GM10266 (cell line): ENCODE data around the gene C1GALT1.

Experiments used
- DNase-seq: peaks from one replicate; pipeline ENCODE4 v3.0.0; 2012; ENCODE audit errors: extremely low spot score
- TF ChIP-seq, protein P1 (sequence below): IDR thresholded peaks from 2 replicates; pipeline ENCODE4 v1.5.1; 2012; ENCODE audit warnings: mild to moderate bottlenecking, low read depth; ENCODE audit not compliant: control insufficient read depth, insufficient read depth; ENCODE audit errors: missing control alignments

Gene C1GALT1

DNA sequence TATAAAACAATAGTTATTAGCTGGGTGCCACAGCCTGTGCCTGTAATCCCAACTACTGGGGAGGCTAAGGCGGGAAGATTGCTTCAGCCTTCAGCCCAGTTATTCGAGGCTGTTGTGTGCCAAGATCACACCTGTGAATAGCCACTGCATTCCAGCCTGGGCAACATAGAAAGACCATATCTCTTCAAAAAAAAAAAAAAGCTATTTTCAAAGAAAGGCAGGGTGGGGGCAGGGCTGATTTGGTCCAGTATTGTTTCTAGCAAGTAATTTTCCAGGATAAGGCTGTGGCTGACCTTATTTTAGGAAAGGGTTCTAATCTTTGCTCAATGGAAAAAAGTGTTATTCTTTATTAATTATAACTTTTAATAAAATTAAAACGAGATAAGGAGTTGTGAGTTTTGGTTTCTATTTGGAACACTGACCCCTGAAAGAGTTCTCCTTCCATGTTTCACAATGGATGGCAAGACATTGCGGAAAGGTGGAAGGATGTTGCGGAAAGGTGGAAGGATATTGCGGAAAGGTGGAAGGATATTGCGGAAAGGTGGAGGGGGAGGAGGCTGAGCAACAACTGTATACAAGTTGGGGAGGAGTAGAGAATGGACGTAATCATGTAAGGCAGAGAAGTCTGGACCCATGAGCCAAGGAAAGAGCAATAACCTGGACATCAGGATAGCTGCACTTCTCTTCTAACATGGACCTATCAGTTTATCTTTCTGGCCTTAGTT, 1.5 kb upstream of the C1GALT1 start:
- no peak for DNase-seq
- TF ChIP-seq, protein P1, sequence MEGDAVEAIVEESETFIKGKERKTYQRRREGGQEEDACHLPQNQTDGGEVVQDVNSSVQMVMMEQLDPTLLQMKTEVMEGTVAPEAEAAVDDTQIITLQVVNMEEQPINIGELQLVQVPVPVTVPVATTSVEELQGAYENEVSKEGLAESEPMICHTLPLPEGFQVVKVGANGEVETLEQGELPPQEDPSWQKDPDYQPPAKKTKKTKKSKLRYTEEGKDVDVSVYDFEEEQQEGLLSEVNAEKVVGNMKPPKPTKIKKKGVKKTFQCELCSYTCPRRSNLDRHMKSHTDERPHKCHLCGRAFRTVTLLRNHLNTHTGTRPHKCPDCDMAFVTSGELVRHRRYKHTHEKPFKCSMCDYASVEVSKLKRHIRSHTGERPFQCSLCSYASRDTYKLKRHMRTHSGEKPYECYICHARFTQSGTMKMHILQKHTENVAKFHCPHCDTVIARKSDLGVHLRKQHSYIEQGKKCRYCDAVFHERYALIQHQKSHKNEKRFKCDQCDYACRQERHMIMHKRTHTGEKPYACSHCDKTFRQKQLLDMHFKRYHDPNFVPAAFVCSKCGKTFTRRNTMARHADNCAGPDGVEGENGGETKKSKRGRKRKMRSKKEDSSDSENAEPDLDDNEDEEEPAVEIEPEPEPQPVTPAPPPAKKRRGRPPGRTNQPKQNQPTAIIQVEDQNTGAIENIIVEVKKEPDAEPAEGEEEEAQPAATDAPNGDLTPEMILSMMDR: no peak

DNA sequence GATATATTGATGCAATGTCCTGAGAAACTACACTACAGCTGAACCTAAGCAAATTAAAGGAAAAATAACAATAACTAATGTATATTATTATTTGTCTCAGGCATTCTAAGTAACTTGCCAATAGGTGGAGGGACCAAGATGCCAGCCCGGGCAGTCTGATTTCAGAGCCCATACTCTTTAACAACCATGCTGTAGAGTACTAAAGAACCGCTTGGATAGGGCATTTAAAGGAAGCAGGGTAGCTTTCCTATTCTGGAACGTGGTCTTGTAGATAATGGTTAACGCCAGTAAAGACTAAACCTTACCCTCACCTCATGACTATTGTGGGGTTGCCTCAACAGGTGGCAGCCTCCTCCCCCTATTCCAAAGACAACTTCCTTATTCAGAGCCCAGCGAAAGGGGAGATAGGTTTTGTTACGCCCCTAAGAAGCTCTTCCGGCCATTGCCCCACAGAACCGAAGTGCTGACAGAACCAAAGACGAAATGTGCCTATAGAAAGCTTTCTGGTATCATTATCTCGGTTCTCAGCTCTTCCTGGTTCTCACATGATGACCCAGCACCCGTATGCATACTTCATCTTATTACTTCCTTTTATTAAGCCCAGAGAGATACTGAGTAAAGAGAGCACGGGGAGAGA, 707 bp upstream of the C1GALT1 start:
- TF ChIP-seq, protein P1: peak; percentile 55
- DNase-seq: peak; percentile 70

DNA sequence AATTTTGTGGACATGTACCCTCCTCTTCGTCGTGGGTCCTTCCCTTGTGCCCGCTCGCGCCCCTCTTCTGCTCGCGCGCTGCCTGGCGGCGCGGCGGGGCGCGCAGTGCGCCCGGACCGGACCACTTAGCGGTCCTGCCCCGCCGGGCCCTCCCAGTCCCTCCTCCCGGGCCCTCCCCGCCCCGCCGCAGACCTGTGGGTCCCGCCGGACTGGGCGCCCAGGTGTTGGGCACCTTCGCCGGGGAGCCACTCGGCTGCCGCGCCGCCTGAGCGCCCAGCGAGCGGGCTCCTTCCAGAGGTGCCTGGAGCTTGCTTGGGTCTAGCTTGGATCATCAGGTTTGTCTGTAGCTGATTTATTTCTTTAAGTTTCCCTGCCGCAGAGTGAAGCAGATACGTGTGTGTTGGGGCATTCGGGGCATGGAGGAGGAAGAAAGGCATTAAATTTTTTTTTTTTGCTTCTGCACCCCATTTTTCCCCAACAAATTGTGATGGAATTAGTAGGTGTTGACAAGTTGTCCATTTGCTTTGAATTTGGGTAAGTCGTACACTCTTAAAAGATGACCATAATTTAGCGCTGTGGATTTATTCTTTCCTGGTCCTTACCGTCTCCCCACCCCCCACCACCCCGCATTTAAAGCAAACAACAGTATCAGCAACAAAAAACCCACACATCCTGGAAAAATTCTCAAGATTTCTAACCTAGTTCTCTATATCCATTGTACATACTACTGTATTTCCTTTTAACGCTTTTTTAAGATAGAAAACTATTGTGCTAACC, 905 bp downstream of the C1GALT1 start:
- TF ChIP-seq, protein P1: no peak
- peak; percentile 47 for DNase-seq

DNA sequence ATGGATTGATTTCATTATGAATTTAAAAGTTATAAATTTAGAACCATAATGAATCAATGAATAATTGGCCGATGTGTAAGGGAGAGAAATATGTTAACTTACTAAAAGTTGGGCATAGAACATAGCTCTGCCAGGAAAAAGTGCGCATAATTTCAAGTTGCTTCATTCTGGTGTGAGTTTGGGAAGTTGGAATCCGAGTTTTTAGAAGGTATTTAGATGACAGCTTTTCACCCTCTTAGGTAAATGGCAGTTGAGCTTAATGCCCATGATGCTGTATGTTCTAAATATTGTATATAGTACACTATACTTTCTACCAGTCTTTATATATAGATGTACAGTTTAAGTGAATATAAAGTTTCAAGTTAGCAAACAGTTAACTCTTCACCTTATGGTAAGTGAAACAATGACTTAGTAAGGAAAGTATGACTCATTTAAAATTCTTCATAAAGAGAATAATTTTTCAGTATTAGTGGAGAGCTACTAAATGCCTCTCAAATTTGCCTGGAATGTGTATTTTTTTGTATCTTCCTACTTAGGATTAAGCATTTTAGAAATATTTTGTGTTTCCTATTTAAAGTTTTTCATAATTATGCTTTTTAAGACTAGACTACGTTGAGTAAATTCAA, 1.6 kb downstream of the C1GALT1 start:
- peak; percentile 29 for DNase-seq
- TF ChIP-seq, protein P1: no peak

DNA sequence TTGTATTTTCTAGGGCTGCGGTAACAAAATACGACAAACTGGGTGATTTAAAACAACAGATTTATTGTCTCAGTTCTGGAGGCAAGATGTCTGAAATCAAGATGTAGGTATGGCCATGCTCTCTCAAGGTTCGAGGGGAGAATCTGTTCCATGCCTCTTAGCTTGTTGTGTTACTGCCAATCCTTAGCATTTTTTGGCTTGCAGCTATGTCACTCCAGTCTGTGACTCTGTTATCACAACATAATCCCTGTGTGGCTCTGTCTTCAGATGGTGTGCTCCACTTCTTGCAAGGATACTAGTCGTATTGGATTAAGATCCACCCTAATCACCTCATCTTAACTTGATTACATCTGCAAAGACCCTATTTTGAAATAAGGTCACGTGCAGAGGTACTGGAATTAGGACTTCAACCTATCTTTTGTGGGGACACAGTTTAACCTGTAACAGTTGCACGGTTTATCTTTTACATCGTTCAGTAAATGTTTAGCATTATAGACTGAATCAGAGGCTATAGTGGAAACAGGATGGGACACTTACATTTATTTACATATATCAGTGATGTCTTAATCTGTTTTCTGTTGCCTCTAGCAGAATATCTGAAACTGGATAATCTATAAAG, 3.1 kb downstream of the C1GALT1 start:
- TF ChIP-seq, protein P1: no peak

DNA sequence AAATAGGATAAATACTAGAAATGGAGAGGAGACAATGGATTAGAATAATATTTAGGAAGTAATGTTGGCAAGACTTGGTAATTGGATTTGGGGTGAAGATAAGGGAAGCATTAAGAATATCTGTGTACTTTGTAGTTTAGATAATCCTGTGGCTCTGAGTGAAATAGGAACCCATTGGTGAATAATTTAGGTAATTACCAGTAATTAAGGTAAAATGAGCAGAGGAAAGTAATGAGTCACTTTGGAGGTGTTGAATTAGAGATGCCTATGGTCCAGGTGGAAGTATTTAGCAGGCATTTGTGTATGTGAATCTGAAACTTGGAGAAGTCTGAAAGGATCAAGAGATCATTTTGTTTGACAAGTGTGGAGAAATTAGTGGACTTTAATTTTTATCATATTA, 5.7 kb downstream of the C1GALT1 start:
- no peak for DNase-seq
- TF ChIP-seq, protein P1: no peak

More for the DNA sequence above, 3.1 kb downstream of the C1GALT1 start:
- no peak for DNase-seq
